GM12878 (cell line): Measurements from ENCODE around the gene PTGER4. TPM values are rescaled to one million over a fixed set of nuclear protein-coding genes. Genes with fewer than 3 reads are reported as not detected.

Source experiments
- ATAC-seq: fragments of 200-7000 bp; cut with Tn5 transposase; 3 replicates; pipeline ENCODE4 v1.9.1; 2020; ENCODE audit warnings: mild to moderate bottlenecking, moderate library complexity
- BruUV-seq: library from RNA; stranded (reverse); fragments of 400-500 nt; replicated peaks from 2 replicates; lab custom pipeline; 2021; lab: Mats Ljungman, UMichigan
- CTCF ChIA-PET: fragments of 300-600 bp; sonication (Branson Sonifier 250); formaldehyde crosslinking; extraction: SDS; loops from one replicate; lab custom pipeline; 2021; ENCODE audit warnings: inconsistent platforms; lab: Yijun Ruan, JAX
- POLR2A ChIA-PET: fragments of 350-600 bp; formaldehyde crosslinking; extraction: SDS; loops from one replicate; lab custom pipeline; 2021; ENCODE audit warnings: inconsistent platforms; lab: Charles Lee
- RAD21 ChIA-PET: fragments of 300-600 bp; sonication (Branson Sonifier 250); formaldehyde crosslinking; loops from one replicate; lab custom pipeline; 2023; ENCODE audit warnings: antibody characterized with exemption; ENCODE audit not compliant: unreplicated experiment; lab: Charles Lee
- SMC1A ChIA-PET: fragments of 300-600 bp; sonication (Branson Sonifier 250); formaldehyde crosslinking; loops from one replicate; lab custom pipeline; 2023; ENCODE audit not compliant: unreplicated experiment, uncharacterized antibody; lab: Charles Lee
- DNase-seq: peaks from one replicate; pipeline ENCODE4 v3.0.0-alpha.2; 2011; ENCODE audit warnings: low read depth, low spot score
- FAIRE-seq: peaks from 3 replicates; lab custom pipeline; 2011; peaks lifted over from hg19 to GRCh38; lab: Jason Lieb, UNC
- H2AFZ ChIP-seq: 2 replicates; pipeline ENCODE4 v1.6.0; 2011; ENCODE audit warnings: low read depth, low read length, control low read depth; ENCODE audit not compliant: control insufficient read depth
- H3K27ac ChIP-seq: 2 replicates; pipeline ENCODE4 v1.5.1; 2011; ENCODE audit warnings: control low read depth; ENCODE audit not compliant: control insufficient read depth, insufficient read depth
- H3K27me3 ChIP-seq, 2 experiments: replicated peaks in 1 of 2; 2 replicates each; pipeline versions ENCODE4 v1.6.0 to v1.6.1; 2011; ENCODE audit warnings: low read length in 1 of 2; ENCODE audit not compliant: control insufficient read depth in 2 of 2, insufficient read depth in 2 of 2
- H3K36me3 ChIP-seq, 2 experiments: 2 replicates each; pipeline ENCODE4 v1.5.1; 2011; ENCODE audit warnings: low read length in 1 of 2; ENCODE audit not compliant: control insufficient read depth in 2 of 2, insufficient read depth in 2 of 2
- H3K4me1 ChIP-seq: 2 replicates; pipeline ENCODE4 v1.6.1; 2011; ENCODE audit warnings: mild to moderate bottlenecking, low read length, moderate library complexity, mixed read lengths; ENCODE audit not compliant: control insufficient read depth, insufficient read depth
- H3K4me2 ChIP-seq: 2 replicates; pipeline ENCODE4 v1.6.0; 2011; ENCODE audit warnings: control low read depth; ENCODE audit not compliant: control insufficient read depth, insufficient read depth
- H3K4me3 ChIP-seq: fragments of 200-600 bp; sonication (generic); 2 replicates; pipeline ENCODE4 v1.5.1; 2016
- H3K79me2 ChIP-seq: 2 replicates; pipeline ENCODE4 v1.6.0; 2011; ENCODE audit warnings: low read length; ENCODE audit not compliant: control insufficient read depth, insufficient read depth
- H3K9ac ChIP-seq: 2 replicates; pipeline ENCODE4 v1.8.0; 2011; ENCODE audit warnings: low read length, control low read depth, mixed read lengths; ENCODE audit not compliant: control insufficient read depth, insufficient read depth
- H3K9me3 ChIP-seq: replicated peaks from 3 replicates; pipeline ENCODE4 v1.5.1; 2011; ENCODE audit warnings: mild to moderate bottlenecking, low read length; ENCODE audit not compliant: control insufficient read depth, insufficient read depth
- H4K20me1 ChIP-seq: 2 replicates; pipeline ENCODE4 v1.6.0; 2011; ENCODE audit not compliant: control insufficient read depth, insufficient read depth
- HDGF ChIP-seq: fragments of 450-650 bp; IDR thresholded peaks from 2 replicates; pipeline ENCODE4 v1.6.1; 2016; ENCODE audit warnings: antibody characterized with exemption
- IRF3 ChIP-seq: fragments of 450-650 bp; IDR thresholded peaks from 2 replicates; pipeline ENCODE4 v1.6.1; 2014; ENCODE audit warnings: mild to moderate bottlenecking
- IRF4 ChIP-seq: IDR thresholded peaks from 2 replicates; pipeline ENCODE4 v1.6.1; 2011; ENCODE audit warnings: low read depth, low read length
- MEF2A ChIP-seq: IDR thresholded peaks from 2 replicates; pipeline ENCODE4 v1.6.1; 2011; ENCODE audit warnings: low read depth, mild to moderate bottlenecking, low read length, moderate library complexity; ENCODE audit not compliant: insufficient read depth
- NR2F1 ChIP-seq: fragments of 450-650 bp; conservative IDR thresholded peaks from 2 replicates; pipeline ENCODE4 v1.6.1; 2017; ENCODE audit warnings: mild to moderate bottlenecking
- RAD21 ChIP-seq: IDR thresholded peaks from 2 replicates; pipeline ENCODE4 v1.6.1; 2011; ENCODE audit warnings: mild to moderate bottlenecking, low read depth, low read length, moderate library complexity; ENCODE audit not compliant: insufficient read depth
- RUNX3 ChIP-seq: IDR thresholded peaks from 2 replicates; pipeline ENCODE4 v1.6.1; 2012; ENCODE audit warnings: low read length, inconsistent platforms
- SMC3 ChIP-seq: IDR thresholded peaks from 2 replicates; pipeline ENCODE4 v1.6.1; 2011; ENCODE audit warnings: low read length, improper control_type of control experiment, borderline replicate concordance
- SRF ChIP-seq, 2 experiments: IDR thresholded peaks; 2 replicates each; pipeline ENCODE4 v1.6.1; 2011; ENCODE audit warnings: low read depth in 2 of 2, low read length in 2 of 2, mild to moderate bottlenecking in 1 of 2, moderate library complexity in 1 of 2
- TCF3 ChIP-seq: IDR thresholded peaks from 2 replicates; pipeline ENCODE4 v1.6.1; 2012; ENCODE audit warnings: low read depth, mild to moderate bottlenecking, low read length, borderline replicate concordance; ENCODE audit not compliant: insufficient read depth
- WRNIP1 ChIP-seq: IDR thresholded peaks from 2 replicates; pipeline ENCODE4 v1.6.1; 2011; ENCODE audit warnings: low read depth, low read length, improper control_type of control experiment, borderline replicate concordance
- ZNF592 ChIP-seq: fragments of 450-650 bp; IDR thresholded peaks from 2 replicates; pipeline ENCODE4 v1.6.1; 2017; ENCODE audit warnings: mild to moderate bottlenecking, moderate library complexity
- ZSCAN29 ChIP-seq: fragments of 450-650 bp; IDR thresholded peaks from 2 replicates; pipeline ENCODE4 v1.6.1; 2017; ENCODE audit warnings: mild to moderate bottlenecking, moderate library complexity
- in situ Hi-C: fragments of 300-500 bp; cut with MboI; formaldehyde crosslinking; loops from 9 replicates; pipeline ENCODE4 v1.14.3; 2018; ENCODE audit warnings: mixed read lengths
- intact Hi-C: fragments of 100-400 bp; cut with micrococcal nuclease; formaldehyde crosslinking; loops from one replicate; pipeline ENCODE4 v1.14.2; 2022; ENCODE audit not compliant: unreplicated experiment
- polyA plus RNA-seq, 11 experiments: library from polyadenylated mRNA; depleted of rRNA in 4 of 11; unstranded in 6 of 11; stranded (reverse) in 5 of 11; fragments of >200 nt; fragmentation: Nextera tagmentation in 4 of 11; fragmentation: Illumina TruSeq in 1 of 11; extraction: Ambion mirVana in 4 of 11; extraction: Trizol in 1 of 11; gene quantifications; 1 replicate in 1 of 11; 2 replicates in 10 of 11; pipeline versions ENCODE4 v1.2.1 to v1.2.3, GENCODE V29; 2011 to 2016; ENCODE audit warnings: inconsistent platforms in 2 of 11, missing spikeins in 2 of 11, low read depth in 1 of 11
- total RNA-seq, 4 experiments: library from RNA; depleted of rRNA in 3 of 4; stranded (reverse); fragments of >200 nt in 3 of 4; fragmentation: Illumina TruSeq in 1 of 4; extraction: Trizol in 1 of 4; gene quantifications; 2 replicates each; pipeline versions ENCODE4 v1.2.1 to v1.2.3, GENCODE V29; 2013 to 2021
- TF ChIP-seq, protein P1 (sequence below): fragments of 450-650 bp; conservative IDR thresholded peaks from 2 replicates; pipeline ENCODE4 v1.6.1; 2017; ENCODE audit warnings: mild to moderate bottlenecking, moderate library complexity
- TF ChIP-seq, protein P2 (sequence below): fragments of 450-650 bp; IDR thresholded peaks from 2 replicates; pipeline ENCODE4 v1.6.1; 2017; ENCODE audit warnings: mild to moderate bottlenecking, low read depth, inconsistent platforms; ENCODE audit not compliant: poor library complexity, severe bottlenecking

The PTGER4 gene
- total and polyA plus RNA-seq, 10 of the 15 experiments (the other 5 are each of a cell fraction or from before 2014, with no cell fraction given) = 0.15 to 3.7 (median 0.62) TPM

GRCh38 chr5:40717281-40717680, 37.6 kb downstream of the PTGER4 start:
- ATAC-seq (no peak), FAIRE-seq (no peak), DNase-seq (no peak)
- no peaks in the 10 kb centered on the region for H3K4me1 ChIP-seq
- intact Hi-C loops = no loop called here
- no peak overlapping the region for H3K4me3 ChIP-seq
- H3K9ac ChIP-seq = no peak overlapping the region
- in situ Hi-C loops = no loop called here
- no peak overlapping the region for H3K27ac ChIP-seq
- TF ChIP-seq ZNF592 (no peak), ZSCAN29 (no peak), RAD21 (no peak), WRNIP1 (no peak), SMC3 (no peak), IRF4 (no peak), HDGF (no peak), IRF3 (no peak), RUNX3 (no peak), NR2F1 (no peak), MEF2A (no peak), TCF3 (no peak), SRF (IDR thresholded peaks at IDR 0.05; ENCODE audit: low read depth in 2 of 2, low read length in 2 of 2) (no peak)
- TF ChIP-seq, protein P1, sequence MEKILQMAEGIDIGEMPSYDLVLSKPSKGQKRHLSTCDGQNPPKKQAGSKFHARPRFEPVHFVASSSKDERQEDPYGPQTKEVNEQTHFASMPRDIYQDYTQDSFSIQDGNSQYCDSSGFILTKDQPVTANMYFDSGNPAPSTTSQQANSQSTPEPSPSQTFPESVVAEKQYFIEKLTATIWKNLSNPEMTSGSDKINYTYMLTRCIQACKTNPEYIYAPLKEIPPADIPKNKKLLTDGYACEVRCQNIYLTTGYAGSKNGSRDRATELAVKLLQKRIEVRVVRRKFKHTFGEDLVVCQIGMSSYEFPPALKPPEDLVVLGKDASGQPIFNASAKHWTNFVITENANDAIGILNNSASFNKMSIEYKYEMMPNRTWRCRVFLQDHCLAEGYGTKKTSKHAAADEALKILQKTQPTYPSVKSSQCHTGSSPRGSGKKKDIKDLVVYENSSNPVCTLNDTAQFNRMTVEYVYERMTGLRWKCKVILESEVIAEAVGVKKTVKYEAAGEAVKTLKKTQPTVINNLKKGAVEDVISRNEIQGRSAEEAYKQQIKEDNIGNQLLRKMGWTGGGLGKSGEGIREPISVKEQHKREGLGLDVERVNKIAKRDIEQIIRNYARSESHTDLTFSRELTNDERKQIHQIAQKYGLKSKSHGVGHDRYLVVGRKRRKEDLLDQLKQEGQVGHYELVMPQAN = no peak
- TF ChIP-seq, protein P2, sequence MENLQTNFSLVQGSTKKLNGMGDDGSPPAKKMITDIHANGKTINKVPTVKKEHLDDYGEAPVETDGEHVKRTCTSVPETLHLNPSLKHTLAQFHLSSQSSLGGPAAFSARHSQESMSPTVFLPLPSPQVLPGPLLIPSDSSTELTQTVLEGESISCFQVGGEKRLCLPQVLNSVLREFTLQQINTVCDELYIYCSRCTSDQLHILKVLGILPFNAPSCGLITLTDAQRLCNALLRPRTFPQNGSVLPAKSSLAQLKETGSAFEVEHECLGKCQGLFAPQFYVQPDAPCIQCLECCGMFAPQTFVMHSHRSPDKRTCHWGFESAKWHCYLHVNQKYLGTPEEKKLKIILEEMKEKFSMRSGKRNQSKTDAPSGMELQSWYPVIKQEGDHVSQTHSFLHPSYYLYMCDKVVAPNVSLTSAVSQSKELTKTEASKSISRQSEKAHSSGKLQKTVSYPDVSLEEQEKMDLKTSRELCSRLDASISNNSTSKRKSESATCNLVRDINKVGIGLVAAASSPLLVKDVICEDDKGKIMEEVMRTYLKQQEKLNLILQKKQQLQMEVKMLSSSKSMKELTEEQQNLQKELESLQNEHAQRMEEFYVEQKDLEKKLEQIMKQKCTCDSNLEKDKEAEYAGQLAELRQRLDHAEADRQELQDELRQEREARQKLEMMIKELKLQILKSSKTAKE = no peak
- no TSS peak for BruUV-seq
- H3K4me2 ChIP-seq = no peak overlapping the region
- H3K27me3 ChIP-seq = no peaks in the 10 kb centered on the region
- ChIA-PET SMC1A (interaction anchor here (1.6 kb wide), 1 partner anchor 12 kb away, joined by 5 read pairs; no protein-coding TSS in a partner anchor), POLR2A (interaction anchor here (0.7 kb wide), 2 partner anchors 17 to 32 kb away, joined by 4 to 6 read pairs; no protein-coding TSS in a partner anchor), RAD21 (interaction anchor here (0.7 kb wide), 1 partner anchor 11 kb away, joined by 5 read pairs; no protein-coding TSS in a partner anchor), CTCF (interaction anchor here (0.7 to 1.5 kb wide), 2 partner anchors 17 to 19 kb away, joined by 3 to 4 read pairs; no protein-coding TSS in a partner anchor)
- no peak overlapping the region for H2AFZ ChIP-seq
- peaks cover 0 to 4% of the 10 kb centered on the region in 2 experiments; a peak in 1 of 4 replicates for H3K36me3 ChIP-seq
- H3K9me3 ChIP-seq = no peaks in the 10 kb centered on the region; the same call in 2 of the 3 replicates
- no peaks in the 10 kb centered on the region for H4K20me1 ChIP-seq
- no peaks in the 10 kb centered on the region for H3K79me2 ChIP-seq
